ENCODE measurements around the gene ZNF423. TPM values are rescaled to one million over a fixed set of nuclear protein-coding genes. Genes with fewer than 3 reads are reported as not detected.

ZNF423 gene
- total RNA-seq, 1 experiment from 2014 or later: 0.49 TPM

DNA sequence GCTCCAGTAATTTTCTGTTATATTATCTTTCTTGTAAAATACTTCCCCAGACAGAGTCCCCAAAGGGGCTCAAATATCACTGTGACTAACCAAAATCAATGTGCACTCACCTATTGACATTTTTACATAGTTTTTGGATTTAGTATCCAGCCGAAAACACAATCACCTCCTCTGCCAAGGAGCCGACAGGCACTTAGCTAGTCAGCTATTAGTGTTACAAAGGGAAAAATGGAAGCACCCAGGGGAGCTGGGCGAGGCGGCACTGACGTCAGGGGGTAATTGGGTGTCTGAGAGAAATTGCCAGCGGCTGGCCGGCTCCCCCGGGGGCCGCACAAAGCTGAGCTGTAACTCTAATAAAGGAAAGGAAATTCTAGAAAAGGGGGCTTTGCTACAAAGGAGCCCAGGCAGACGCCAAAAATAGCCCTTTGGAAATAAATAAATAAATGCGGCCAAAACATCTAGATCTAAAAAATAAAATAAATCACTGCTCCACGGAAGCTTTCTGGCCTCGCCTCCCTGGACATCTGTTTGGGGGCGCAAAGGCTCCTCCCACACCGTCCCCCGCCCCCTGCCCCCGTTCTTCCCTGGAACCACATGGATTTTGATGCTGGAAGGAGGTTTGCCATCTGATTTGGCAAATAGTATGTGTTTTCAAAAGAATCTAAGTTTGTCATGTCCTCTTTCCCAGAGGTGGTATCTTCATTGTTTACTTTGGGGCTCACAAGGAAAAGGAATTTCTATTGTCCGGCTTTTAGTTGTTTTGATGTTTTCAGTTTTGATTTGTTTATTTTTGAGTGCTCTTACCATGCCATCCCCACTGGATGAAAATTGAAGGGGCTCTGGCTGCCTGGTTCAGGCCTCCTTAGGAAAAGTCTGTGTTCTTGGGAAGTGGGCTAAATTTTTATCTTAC is 156.7 kb downstream of the ZNF423 start:
- Histone ChIP-seq H3K36me3 (ENCODE audit: control insufficient read depth, insufficient read depth, low read length) (no peaks in the 10 kb centered on the region; the same call in 1 of the 2 replicates), H3K27me3 (ENCODE audit: control insufficient read depth, insufficient read depth, low read length) (no peaks in the 10 kb centered on the region), H3K4me1 (ENCODE audit: control insufficient read depth, insufficient read depth, low read length) (no peaks in the 10 kb centered on the region), H3K9me3 (ENCODE audit: control insufficient read depth, insufficient read depth, low read depth, low read length) (no peaks in the 10 kb centered on the region), H3K27ac (ENCODE audit: low read length) (no peak overlapping the region), H3K4me3 (ENCODE audit: low read depth in 2 of 2, low read length in 2 of 2) (no peak overlapping the region)
- ATAC-seq (no peak), DNase-seq (ENCODE audit: low read depth, low spot score) (no peak)
- no TSS peak for BruUV-seq (replicated peaks)
- in situ Hi-C loops (cut with HindIII; ENCODE audit: low pct_unique_long_range_greater_than_20kb, low sequenced_read_pairs) (no loop called here), intact Hi-C loops (cut with micrococcal nuclease; ENCODE audit: unreplicated experiment) (no loop called here)
- TF ChIP-seq CTCF (IDR thresholded peaks at IDR 0.05) (no peak), TCF7L2 (IDR thresholded peaks at IDR 0.05; ENCODE audit: low read depth, low read length) (no peak), SIN3A (IDR thresholded peaks at IDR 0.05; ENCODE audit: borderline replicate concordance, insufficient read depth, low read depth, low read length) (no peak), POLR2AphosphoS5 (IDR thresholded peaks at IDR 0.05; ENCODE audit: low read depth, low read length) (no peak)
- TF ChIP-seq, protein P1, sequence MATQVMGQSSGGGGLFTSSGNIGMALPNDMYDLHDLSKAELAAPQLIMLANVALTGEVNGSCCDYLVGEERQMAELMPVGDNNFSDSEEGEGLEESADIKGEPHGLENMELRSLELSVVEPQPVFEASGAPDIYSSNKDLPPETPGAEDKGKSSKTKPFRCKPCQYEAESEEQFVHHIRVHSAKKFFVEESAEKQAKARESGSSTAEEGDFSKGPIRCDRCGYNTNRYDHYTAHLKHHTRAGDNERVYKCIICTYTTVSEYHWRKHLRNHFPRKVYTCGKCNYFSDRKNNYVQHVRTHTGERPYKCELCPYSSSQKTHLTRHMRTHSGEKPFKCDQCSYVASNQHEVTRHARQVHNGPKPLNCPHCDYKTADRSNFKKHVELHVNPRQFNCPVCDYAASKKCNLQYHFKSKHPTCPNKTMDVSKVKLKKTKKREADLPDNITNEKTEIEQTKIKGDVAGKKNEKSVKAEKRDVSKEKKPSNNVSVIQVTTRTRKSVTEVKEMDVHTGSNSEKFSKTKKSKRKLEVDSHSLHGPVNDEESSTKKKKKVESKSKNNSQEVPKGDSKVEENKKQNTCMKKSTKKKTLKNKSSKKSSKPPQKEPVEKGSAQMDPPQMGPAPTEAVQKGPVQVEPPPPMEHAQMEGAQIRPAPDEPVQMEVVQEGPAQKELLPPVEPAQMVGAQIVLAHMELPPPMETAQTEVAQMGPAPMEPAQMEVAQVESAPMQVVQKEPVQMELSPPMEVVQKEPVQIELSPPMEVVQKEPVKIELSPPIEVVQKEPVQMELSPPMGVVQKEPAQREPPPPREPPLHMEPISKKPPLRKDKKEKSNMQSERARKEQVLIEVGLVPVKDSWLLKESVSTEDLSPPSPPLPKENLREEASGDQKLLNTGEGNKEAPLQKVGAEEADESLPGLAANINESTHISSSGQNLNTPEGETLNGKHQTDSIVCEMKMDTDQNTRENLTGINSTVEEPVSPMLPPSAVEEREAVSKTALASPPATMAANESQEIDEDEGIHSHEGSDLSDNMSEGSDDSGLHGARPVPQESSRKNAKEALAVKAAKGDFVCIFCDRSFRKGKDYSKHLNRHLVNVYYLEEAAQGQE (IDR thresholded peaks at IDR 0.05; ENCODE audit: insufficient read depth in 1 of 2, low read depth in 2 of 2, low read length in 1 of 2): no peak
- CTCF ChIA-PET: no interaction called here
- POLR2A ChIA-PET: no interaction called here

DNA sequence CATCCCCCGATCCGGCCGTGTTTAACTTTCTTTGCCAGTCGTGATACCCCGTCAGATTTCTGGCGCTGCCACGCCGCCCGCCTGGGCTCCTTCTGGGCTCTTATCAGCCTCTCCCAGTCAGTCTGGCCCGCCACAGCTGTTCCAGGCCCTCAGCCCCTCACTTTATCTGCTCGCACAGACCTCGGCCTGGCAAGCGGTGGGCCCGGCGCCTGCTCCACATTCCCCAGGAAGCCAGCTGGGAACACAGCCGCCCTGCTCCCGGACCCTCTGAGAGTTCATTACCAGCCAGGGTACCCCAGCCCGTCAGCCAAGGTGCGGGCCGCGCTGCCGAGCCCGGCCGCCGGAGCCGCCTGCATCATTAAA is 157.5 kb downstream of the ZNF423 start:
- Histone ChIP-seq H3K9me3 (ENCODE audit: control insufficient read depth, insufficient read depth, low read depth, low read length) (no peaks in the 10 kb centered on the region), H3K4me1 (ENCODE audit: control insufficient read depth, insufficient read depth, low read length) (no peaks in the 10 kb centered on the region), H3K27ac (ENCODE audit: low read length) (no peak overlapping the region), H3K4me3 (ENCODE audit: low read depth in 2 of 2, low read length in 2 of 2) (no peak overlapping the region), H3K27me3 (ENCODE audit: control insufficient read depth, insufficient read depth, low read length) (no peaks in the 10 kb centered on the region), H3K36me3 (ENCODE audit: control insufficient read depth, insufficient read depth, low read length) (no peaks in the 10 kb centered on the region; the same call in 1 of the 2 replicates)
- POLR2A ChIA-PET: no interaction called here
- CTCF ChIA-PET: no interaction called here
- intact Hi-C loops (cut with micrococcal nuclease; ENCODE audit: unreplicated experiment) (no loop called here), in situ Hi-C loops (cut with HindIII; ENCODE audit: low pct_unique_long_range_greater_than_20kb, low sequenced_read_pairs) (no loop called here)
- BruUV-seq (replicated peaks): no TSS peak
- no peak for ATAC-seq
- no peak for DNase-seq (ENCODE audit: low read depth, low spot score)
- TF ChIP-seq POLR2AphosphoS5 (IDR thresholded peaks at IDR 0.05; ENCODE audit: low read depth, low read length) (no peak), TCF7L2 (IDR thresholded peaks at IDR 0.05; ENCODE audit: low read depth, low read length) (no peak), SIN3A (IDR thresholded peaks at IDR 0.05; ENCODE audit: borderline replicate concordance, insufficient read depth, low read depth, low read length) (no peak), CTCF (IDR thresholded peaks at IDR 0.05) (no peak)
- TF ChIP-seq, protein P1 (IDR thresholded peaks at IDR 0.05; ENCODE audit: insufficient read depth in 1 of 2, low read depth in 2 of 2, low read length in 1 of 2): no peak
